Measurements from ENCODE around the gene PTPN11. TPM values are rescaled to one million over a fixed set of nuclear protein-coding genes. Genes with fewer than 3 reads are reported as not detected.

PTPN11 gene
- polyA plus RNA-seq, 1 of the 3 experiments (the other 2 are of a cell fraction): 48.3 TPM

GRCh38 chr12:112523856-112524255 lies 105.1 kb downstream of the PTPN11 start:
- H3K4me3 ChIP-seq (ENCODE audit: low read depth in 2 of 2, low read length in 1 of 2): no peak overlapping the region
- no peaks in the 10 kb centered on the region for H3K27me3 ChIP-seq (ENCODE audit: insufficient read depth)
- no peaks in the 10 kb centered on the region for H3F3A ChIP-seq (replicated peaks; ENCODE audit: insufficient read depth)
- H3K9me3 ChIP-seq: no peaks in the 10 kb centered on the region
- no peak overlapping the region for H2AFZ ChIP-seq (ENCODE audit: low read depth)
- H3K9me2 ChIP-seq: no peaks in the 10 kb centered on the region
- no peaks in the 10 kb centered on the region for H3K79me2 ChIP-seq (ENCODE audit: insufficient read depth)
- ChIA-PET CTCF (no interaction called here), POLR2A (no interaction called here)
- 81% methylated on average over 5 of the region's 5 CpGs for WGBS (ENCODE audit: low lambda C conversion rate)
- H3K36me3 ChIP-seq (replicated peaks in 1 of 2; ENCODE audit: control insufficient read depth in 1 of 2, insufficient read depth in 2 of 2, low read length in 1 of 2): no peaks in the 10 kb centered on the region
- no peaks in the 10 kb centered on the region for H4K20me1 ChIP-seq (ENCODE audit: insufficient read depth)
- no peak for DNase-seq
- no peak overlapping the region for H3K27ac ChIP-seq (ENCODE audit: low read depth in 2 of 2, low read length in 1 of 2)
- no peak overlapping the region for H3K9ac ChIP-seq
- H3K4me2 ChIP-seq: no peak overlapping the region
- no peak for TF ChIP-seq MXI1 (IDR thresholded peaks at IDR 0.05; ENCODE audit: low read depth, low read length)
- no peak for TF ChIP-seq ELF1 (IDR thresholded peaks at IDR 0.05)
- no peak for TF ChIP-seq TEAD4 (IDR thresholded peaks at IDR 0.05; ENCODE audit: borderline replicate concordance, insufficient read depth)
- TF ChIP-seq FOSL2 (IDR thresholded peaks at IDR 0.05; ENCODE audit: borderline replicate concordance, low read depth): no peak
- TF ChIP-seq TCF12 (IDR thresholded peaks at IDR 0.05): no peak
- TF ChIP-seq ZBTB33 (IDR thresholded peaks at IDR 0.05; ENCODE audit: borderline replicate concordance, low read depth): no peak
- TF ChIP-seq GATA2 (CRISPR knock-in tag; IDR thresholded peaks at IDR 0.05): no peak
- H3K4me1 ChIP-seq (ENCODE audit: control insufficient read depth in 1 of 2, insufficient read depth in 2 of 2, low read depth in 1 of 2, low read length in 1 of 2): no peaks in the 10 kb centered on the region

GRCh38 chr12:112524269-112524668 lies 105.5 kb downstream of the PTPN11 start:
- TF ChIP-seq RCOR1 (IDR thresholded peaks at IDR 0.05; ENCODE audit: low read length): no peak
- no peak for TF ChIP-seq FOSL2 (IDR thresholded peaks at IDR 0.05; ENCODE audit: borderline replicate concordance, low read depth)
- no peak for TF ChIP-seq EZH2phosphoT487 (IDR thresholded peaks at IDR 0.05; ENCODE audit: borderline replicate concordance, low read depth)
- no peak for TF ChIP-seq TCF12 (IDR thresholded peaks at IDR 0.05)
- TF ChIP-seq FOXM1 (IDR thresholded peaks at IDR 0.05; ENCODE audit: low read depth): no peak
- no peak for TF ChIP-seq ZBTB33 (IDR thresholded peaks at IDR 0.05; ENCODE audit: borderline replicate concordance, low read depth)
- TF ChIP-seq PBX3 (IDR thresholded peaks at IDR 0.05): no peak
- TF ChIP-seq EP300 (IDR thresholded peaks at IDR 0.05; ENCODE audit: borderline replicate concordance in 1 of 2, low read depth in 1 of 2, low read length in 1 of 2): no peak
- TF ChIP-seq ELF1 (IDR thresholded peaks at IDR 0.05): no peak
- TF ChIP-seq GATA2 (CRISPR knock-in tag; IDR thresholded peaks at IDR 0.05): no peak
- no peak for TF ChIP-seq MXI1 (IDR thresholded peaks at IDR 0.05; ENCODE audit: low read depth, low read length)
- TF ChIP-seq USF2 (IDR thresholded peaks at IDR 0.05; ENCODE audit: borderline replicate concordance, low read depth, low read length): no peak
- TF ChIP-seq GABPA (IDR thresholded peaks at IDR 0.05; ENCODE audit: low read depth): no peak
- no peaks in the 10 kb centered on the region for H3K9me2 ChIP-seq
- POLR2A ChIA-PET: no interaction called here
- no peaks in the 10 kb centered on the region for H3K9me3 ChIP-seq
- H2AFZ ChIP-seq (ENCODE audit: low read depth): no peak overlapping the region
- 80% methylated on average over 4 of the region's 4 CpGs for WGBS (ENCODE audit: low lambda C conversion rate)
- no peaks in the 10 kb centered on the region for H3K79me2 ChIP-seq (ENCODE audit: insufficient read depth)
- H3K4me2 ChIP-seq: no peak overlapping the region
- CTCF ChIA-PET: no interaction called here
- H4K20me1 ChIP-seq (ENCODE audit: insufficient read depth): no peaks in the 10 kb centered on the region
- H3F3A ChIP-seq (replicated peaks; ENCODE audit: insufficient read depth): no peaks in the 10 kb centered on the region
- no peak overlapping the region for H3K9ac ChIP-seq
- no peaks in the 10 kb centered on the region for H3K27me3 ChIP-seq (ENCODE audit: insufficient read depth)
- H3K27ac ChIP-seq (ENCODE audit: low read depth in 2 of 2, low read length in 1 of 2): no peak overlapping the region
- DNase-seq: no peak
- no peaks in the 10 kb centered on the region for H3K4me1 ChIP-seq (ENCODE audit: control insufficient read depth in 1 of 2, insufficient read depth in 2 of 2, low read depth in 1 of 2, low read length in 1 of 2)
- no peak overlapping the region for H3K4me3 ChIP-seq (ENCODE audit: low read depth in 2 of 2, low read length in 1 of 2)
- no peaks in the 10 kb centered on the region for H3K36me3 ChIP-seq (replicated peaks in 1 of 2; ENCODE audit: control insufficient read depth in 1 of 2, insufficient read depth in 2 of 2, low read length in 1 of 2)

Data from SK-N-SH (cell line).